HepG2 (cell line): ENCODE measurements around the gene CA7. TPM values are rescaled to one million over a fixed set of nuclear protein-coding genes. Genes with fewer than 3 reads are reported as not detected.
A peak's percentile ranks its signal among the peaks of the same experiment; 100 is the strongest.

Experiments
- ARID5B ChIP-seq: IDR thresholded peaks from 2 replicates; pipeline ENCODE4 v1.4.0; 2020; ENCODE audit warnings: mild to moderate bottlenecking, missing genetic modification reagents
- IKZF4 ChIP-seq: sonication (generic); formaldehyde crosslinking; IDR thresholded peaks from 2 replicates; pipeline ENCODE4 v1.5.1; 2020; ENCODE audit warnings: borderline replicate concordance, mild to moderate bottlenecking, low read depth, missing genetic modification reagents; ENCODE audit errors: not compliant biosample characterization
- ISX ChIP-seq: sonication (generic); formaldehyde crosslinking; conservative IDR thresholded peaks from 2 replicates; pipeline ENCODE4 v1.5.0; 2020; ENCODE audit warnings: missing genetic modification reagents
- KDM2A ChIP-seq: sonication (generic); formaldehyde crosslinking; IDR thresholded peaks from 2 replicates; pipeline ENCODE4 v1.4.0; 2020; ENCODE audit warnings: low read depth, missing genetic modification reagents, borderline replicate concordance
- KLF11 ChIP-seq: IDR thresholded peaks from 2 replicates; pipeline ENCODE4 v1.6.1; 2016; ENCODE audit warnings: missing compliant biosample characterization
- PCBP1 ChIP-seq: fragments of 200-400 bp; formaldehyde crosslinking; IDR thresholded peaks from 2 replicates; pipeline ENCODE4 v1.6.1; 2017; ENCODE audit warnings: mild to moderate bottlenecking, low read depth, low read length, borderline replicate concordance
- RARA ChIP-seq: IDR thresholded peaks from 2 replicates; pipeline ENCODE4 v1.6.1; 2016; ENCODE audit warnings: missing genetic modification reagents, missing compliant biosample characterization
- SATB2 ChIP-seq: sonication (generic); formaldehyde crosslinking; IDR thresholded peaks from 2 replicates; pipeline ENCODE4 v1.5.0; 2020; ENCODE audit warnings: missing genetic modification reagents
- SIN3B ChIP-seq: fragments of 150-350 bp; IDR thresholded peaks from 2 replicates; pipeline ENCODE4 v1.6.1; 2014; ENCODE audit warnings: low read length
- SMAD3 ChIP-seq: sonication (generic); formaldehyde crosslinking; IDR thresholded peaks from 2 replicates; pipeline ENCODE4 v1.4.0; 2020; ENCODE audit warnings: missing genetic modification reagents
- SOX13 ChIP-seq, 3 experiments: fragments of 450-650 bp in 1 of 3; sonication (generic) in 1 of 3; formaldehyde crosslinking in 1 of 3; IDR thresholded peaks in 2 of 3; conservative IDR thresholded peaks in 1 of 3; 2 replicates each; pipeline versions ENCODE4 v1.5.0 to v1.6.1; 2016 to 2020; ENCODE audit warnings: antibody characterized with exemption in 1 of 3, mild to moderate bottlenecking in 1 of 3, missing compliant biosample characterization in 1 of 3, missing genetic modification reagents in 1 of 3, moderate library complexity in 1 of 3
- THAP11 ChIP-seq: IDR thresholded peaks from 2 replicates; pipeline ENCODE4 v1.6.1; 2016; ENCODE audit warnings: missing biosample characterization, missing genetic modification reagents
- ZBTB44 ChIP-seq: sonication (generic); formaldehyde crosslinking; IDR thresholded peaks from 2 replicates; pipeline ENCODE4 v1.4.0; 2020; ENCODE audit warnings: missing genetic modification reagents
- ZFX ChIP-seq: sonication (generic); formaldehyde crosslinking; IDR thresholded peaks from 2 replicates; pipeline ENCODE4 v1.4.0; 2020; ENCODE audit warnings: mild to moderate bottlenecking, low read depth, missing genetic modification reagents, moderate library complexity
- ZNF431 ChIP-seq: sonication (generic); formaldehyde crosslinking; IDR thresholded peaks from 2 replicates; pipeline ENCODE4 v1.9.0; 2022; ENCODE audit warnings: missing genetic modification reagents, low read depth, mild to moderate bottlenecking, borderline replicate concordance
- ZNF562 ChIP-seq: sonication (generic); formaldehyde crosslinking; IDR thresholded peaks from 2 replicates; pipeline ENCODE4 v1.8.0; 2022; ENCODE audit warnings: missing genetic modification reagents, borderline replicate concordance
- ZNF589 ChIP-seq: sonication (generic); formaldehyde crosslinking; conservative IDR thresholded peaks from 2 replicates; pipeline ENCODE4 v1.8.0; 2022; ENCODE audit warnings: mild to moderate bottlenecking, moderate library complexity, missing genetic modification reagents
- polyA plus RNA-seq, 8 experiments: library from polyadenylated mRNA; depleted of rRNA in 3 of 8; stranded (reverse) in 7 of 8; unstranded in 1 of 8; fragments of >200 nt; fragmentation: Illumina TruSeq in 4 of 8; extraction: Trizol in 4 of 8; gene quantifications; 2 replicates each; pipeline versions ENCODE4 v1.2.1 to v1.2.3, GENCODE V29; 2011 to 2016; ENCODE audit warnings: low read depth in 4 of 8, missing spikeins in 1 of 8, mixed read lengths in 1 of 8; ENCODE audit not compliant: insufficient read depth in 1 of 8
- total RNA-seq, 5 experiments: library from RNA; depleted of rRNA; stranded (reverse); fragments of >200 nt; fragmentation: Illumina TruSeq; extraction: Trizol; gene quantifications; 2 replicates each; pipeline ENCODE4 v1.2.3, GENCODE V29; 2016; ENCODE audit warnings: low read depth in 1 of 5
- TF ChIP-seq, protein P1 (sequence below): sonication (generic); formaldehyde crosslinking; IDR thresholded peaks from 2 replicates; pipeline ENCODE4 v1.5.0; 2020; ENCODE audit warnings: missing genetic modification reagents
- TF ChIP-seq, protein P2 (sequence below): IDR thresholded peaks from 2 replicates; pipeline ENCODE4 v1.6.1; 2016

Gene CA7
- total and polyA plus RNA-seq, 2 of the 13 experiments (the other 11 are each of a cell fraction or from before 2014, with no cell fraction given): not detected

- TF ChIP-seq ZBTB44 (CRISPR knock-in tag) (peak; percentile 27; the same call in 1 of the 2 replicates), RARA (CRISPR knock-in tag) (peak; percentile 49; the same call in 1 of the 2 replicates), SIN3B (no peak), ZNF431 (CRISPR knock-in tag) (peak; percentile 61; the same call in 1 of the 2 replicates), THAP11 (CRISPR knock-in tag) (peak; percentile 73), ZNF562 (no peak), ZFX (CRISPR knock-in tag) (peak; percentile 98), IKZF4 (CRISPR knock-in tag) (peak; percentile 97), KDM2A (CRISPR knock-in tag) (peak; percentile 73), ARID5B (peak; percentile 61), SOX13 (IDR thresholded peaks at IDR 0.05) (no peak), SOX13 (CRISPR knock-in tag; conservative IDR thresholded peaks at IDR 0.05 in 1 of 2, IDR thresholded peaks at IDR 0.05 in 1 of 2) (peak in 1 of 2 experiments; percentile 48; a peak in 2 of 4 replicates), SATB2 (CRISPR knock-in tag) (peak; percentile 98), ZNF589 (CRISPR knock-in tag) (peak; percentile 89), KLF11 (CRISPR knock-in tag) (peak; percentile 100), SMAD3 (CRISPR knock-in tag) (peak; percentile 36; the same call in 1 of the 2 replicates), PCBP1 (peak; percentile 44; the same call in 1 of the 2 replicates), ISX (CRISPR knock-in tag) (peak; percentile 66)
- TF ChIP-seq, protein P1, sequence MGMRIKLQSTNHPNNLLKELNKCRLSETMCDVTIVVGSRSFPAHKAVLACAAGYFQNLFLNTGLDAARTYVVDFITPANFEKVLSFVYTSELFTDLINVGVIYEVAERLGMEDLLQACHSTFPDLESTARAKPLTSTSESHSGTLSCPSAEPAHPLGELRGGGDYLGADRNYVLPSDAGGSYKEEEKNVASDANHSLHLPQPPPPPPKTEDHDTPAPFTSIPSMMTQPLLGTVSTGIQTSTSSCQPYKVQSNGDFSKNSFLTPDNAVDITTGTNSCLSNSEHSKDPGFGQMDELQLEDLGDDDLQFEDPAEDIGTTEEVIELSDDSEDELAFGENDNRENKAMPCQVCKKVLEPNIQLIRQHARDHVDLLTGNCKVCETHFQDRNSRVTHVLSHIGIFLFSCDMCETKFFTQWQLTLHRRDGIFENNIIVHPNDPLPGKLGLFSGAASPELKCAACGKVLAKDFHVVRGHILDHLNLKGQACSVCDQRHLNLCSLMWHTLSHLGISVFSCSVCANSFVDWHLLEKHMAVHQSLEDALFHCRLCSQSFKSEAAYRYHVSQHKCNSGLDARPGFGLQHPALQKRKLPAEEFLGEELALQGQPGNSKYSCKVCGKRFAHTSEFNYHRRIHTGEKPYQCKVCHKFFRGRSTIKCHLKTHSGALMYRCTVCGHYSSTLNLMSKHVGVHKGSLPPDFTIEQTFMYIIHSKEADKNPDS (CRISPR knock-in tag): peak; percentile 86; the same call in 1 of the 2 replicates
- TF ChIP-seq, protein P2, sequence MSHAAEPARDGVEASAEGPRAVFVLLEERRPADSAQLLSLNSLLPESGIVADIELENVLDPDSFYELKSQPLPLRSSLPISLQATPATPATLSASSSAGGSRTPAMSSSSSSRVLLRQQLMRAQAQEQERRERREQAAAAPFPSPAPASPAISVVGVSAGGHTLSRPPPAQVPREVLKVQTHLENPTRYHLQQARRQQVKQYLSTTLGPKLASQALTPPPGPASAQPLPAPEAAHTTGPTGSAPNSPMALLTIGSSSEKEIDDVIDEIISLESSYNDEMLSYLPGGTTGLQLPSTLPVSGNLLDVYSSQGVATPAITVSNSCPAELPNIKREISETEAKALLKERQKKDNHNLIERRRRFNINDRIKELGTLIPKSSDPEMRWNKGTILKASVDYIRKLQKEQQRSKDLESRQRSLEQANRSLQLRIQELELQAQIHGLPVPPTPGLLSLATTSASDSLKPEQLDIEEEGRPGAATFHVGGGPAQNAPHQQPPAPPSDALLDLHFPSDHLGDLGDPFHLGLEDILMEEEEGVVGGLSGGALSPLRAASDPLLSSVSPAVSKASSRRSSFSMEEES (CRISPR knock-in tag): peak; percentile 44
These were observed 36.2 kb downstream of the CA7 start, which contains the start of gene PDP2 (continued) for GRCh38 chr16:66880288-66881013.
